GM06990 (cell line): ENCODE data around the gene KLHL10.
"Not testable (repeated sequence)": the region's sequence is repeated elsewhere in the genome, so short reads cannot be mapped to it uniquely, and the experiment has no call there.

Experiments used
- DNase-seq: peaks from one replicate; pipeline ENCODE4 v3.0.0-alpha.2; 2011; ENCODE audit not compliant: insufficient read length; ENCODE audit errors: extremely low read depth
- H3K27me3 ChIP-seq: replicated peaks from 2 replicates; pipeline ENCODE4 v1.6.0; 2011; ENCODE audit warnings: low read length; ENCODE audit not compliant: control insufficient read depth, insufficient read depth
- H3K36me3 ChIP-seq: 2 replicates; pipeline ENCODE4 v1.5.1; 2011; ENCODE audit warnings: low read length; ENCODE audit not compliant: control insufficient read depth, insufficient read depth
- H3K4me3 ChIP-seq: replicated peaks from 2 replicates; pipeline ENCODE4 v1.5.1; 2011; ENCODE audit warnings: low read depth, mild to moderate bottlenecking, control low read depth, low read length
- TF ChIP-seq, protein P1 (sequence below): IDR thresholded peaks from 2 replicates; pipeline ENCODE4 v1.5.1; 2011; ENCODE audit warnings: low read length, control low read depth, mild to moderate bottlenecking, inconsistent platforms; ENCODE audit not compliant: insufficient read depth, poor library complexity, severe bottlenecking

Gene KLHL10

DNA sequence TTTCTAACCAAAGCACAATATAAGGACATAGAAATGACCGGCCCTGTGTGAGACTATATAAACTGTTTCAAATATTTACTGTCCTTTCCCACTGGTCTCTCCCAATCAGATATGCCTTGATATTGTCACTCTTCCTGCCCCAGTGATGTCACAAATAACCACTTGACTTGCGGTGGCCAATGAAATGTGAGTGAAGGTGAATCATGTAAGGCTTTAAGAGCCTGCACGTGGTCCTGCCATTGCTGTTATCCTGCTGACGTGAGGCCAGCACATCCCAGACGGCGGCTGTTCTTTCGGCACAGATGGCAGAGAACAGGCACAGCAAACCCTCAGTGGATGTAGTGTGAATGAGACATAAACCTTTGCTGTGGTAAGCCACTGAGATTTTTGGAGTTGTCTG is 33.0 kb downstream of the KLHL10 start:
- H3K27me3 ChIP-seq: no peaks in the 10 kb centered on the region
- no peak overlapping the region for H3K4me3 ChIP-seq
- H3K36me3 ChIP-seq: peaks cover 9% of the 10 kb centered on the region
- DNase-seq: no peak
- TF ChIP-seq, protein P1, sequence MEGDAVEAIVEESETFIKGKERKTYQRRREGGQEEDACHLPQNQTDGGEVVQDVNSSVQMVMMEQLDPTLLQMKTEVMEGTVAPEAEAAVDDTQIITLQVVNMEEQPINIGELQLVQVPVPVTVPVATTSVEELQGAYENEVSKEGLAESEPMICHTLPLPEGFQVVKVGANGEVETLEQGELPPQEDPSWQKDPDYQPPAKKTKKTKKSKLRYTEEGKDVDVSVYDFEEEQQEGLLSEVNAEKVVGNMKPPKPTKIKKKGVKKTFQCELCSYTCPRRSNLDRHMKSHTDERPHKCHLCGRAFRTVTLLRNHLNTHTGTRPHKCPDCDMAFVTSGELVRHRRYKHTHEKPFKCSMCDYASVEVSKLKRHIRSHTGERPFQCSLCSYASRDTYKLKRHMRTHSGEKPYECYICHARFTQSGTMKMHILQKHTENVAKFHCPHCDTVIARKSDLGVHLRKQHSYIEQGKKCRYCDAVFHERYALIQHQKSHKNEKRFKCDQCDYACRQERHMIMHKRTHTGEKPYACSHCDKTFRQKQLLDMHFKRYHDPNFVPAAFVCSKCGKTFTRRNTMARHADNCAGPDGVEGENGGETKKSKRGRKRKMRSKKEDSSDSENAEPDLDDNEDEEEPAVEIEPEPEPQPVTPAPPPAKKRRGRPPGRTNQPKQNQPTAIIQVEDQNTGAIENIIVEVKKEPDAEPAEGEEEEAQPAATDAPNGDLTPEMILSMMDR: no peak

DNA sequence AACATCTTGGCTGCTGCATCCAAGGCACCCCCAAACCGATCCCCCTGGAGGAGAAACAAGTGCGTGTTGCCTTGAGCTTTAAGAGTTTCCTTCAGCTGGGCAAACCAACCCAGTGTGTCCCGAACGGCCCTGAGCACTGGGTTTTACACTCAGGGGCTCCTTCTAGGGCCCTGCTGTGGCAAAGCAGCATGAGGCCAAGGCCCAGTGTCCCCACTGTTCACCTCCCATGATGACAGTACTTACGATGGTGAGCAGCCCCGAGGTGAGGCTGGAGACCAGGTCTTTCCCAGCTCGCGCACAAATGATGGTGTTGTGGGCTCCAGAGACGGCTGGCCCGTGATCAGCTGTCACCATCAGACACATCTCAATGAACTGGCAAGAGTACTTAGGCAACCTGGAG is 34.2 kb downstream of the KLHL10 start:
- Histone ChIP-seq H3K27me3 (no peaks in the 10 kb centered on the region), H3K36me3 (peaks cover 9% of the 10 kb centered on the region), H3K4me3 (no peak overlapping the region)
- TF ChIP-seq, protein P1: no peak
- DNase-seq: no peak

DNA sequence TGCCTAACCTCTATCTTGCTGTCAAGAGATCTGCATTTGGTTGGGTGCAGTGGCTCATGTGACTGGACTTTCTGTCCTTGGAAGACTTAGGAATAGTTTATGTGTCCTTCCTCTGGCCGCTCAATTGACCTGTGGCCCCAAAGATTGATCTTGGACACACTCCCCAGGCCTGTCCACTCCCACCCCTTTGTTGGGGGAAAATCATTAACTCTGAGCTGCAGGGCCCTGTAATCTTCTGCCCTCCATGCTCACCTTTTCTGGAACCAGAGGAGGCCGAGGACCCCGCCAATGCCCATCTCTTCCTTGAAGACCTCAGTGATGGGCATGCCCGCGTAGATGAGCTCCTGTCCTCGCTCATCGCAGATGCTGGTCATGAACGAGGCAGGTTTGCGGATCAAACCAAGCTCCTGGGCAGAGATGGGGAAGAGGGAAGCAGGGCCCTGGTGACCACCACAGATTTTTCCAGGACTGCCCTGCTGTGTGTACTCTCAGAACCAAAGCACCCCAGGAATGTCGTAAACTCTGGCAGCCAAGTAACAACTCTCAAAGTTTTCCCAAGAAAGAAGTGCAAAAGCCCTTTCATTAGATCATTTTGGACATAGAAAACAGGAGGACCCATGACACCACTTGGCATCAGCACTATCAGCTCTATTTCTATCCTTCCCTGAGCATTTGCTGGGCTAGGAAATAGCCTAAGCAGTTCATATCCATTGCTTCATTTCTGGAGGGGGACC is 36.1 kb downstream of the KLHL10 start:
- Histone ChIP-seq H3K27me3 (no peaks in the 10 kb centered on the region), H3K4me3 (no peak overlapping the region), H3K36me3 (peaks cover 18% of the 10 kb centered on the region)
- no peak for DNase-seq
- TF ChIP-seq, protein P1: no peak

DNA sequence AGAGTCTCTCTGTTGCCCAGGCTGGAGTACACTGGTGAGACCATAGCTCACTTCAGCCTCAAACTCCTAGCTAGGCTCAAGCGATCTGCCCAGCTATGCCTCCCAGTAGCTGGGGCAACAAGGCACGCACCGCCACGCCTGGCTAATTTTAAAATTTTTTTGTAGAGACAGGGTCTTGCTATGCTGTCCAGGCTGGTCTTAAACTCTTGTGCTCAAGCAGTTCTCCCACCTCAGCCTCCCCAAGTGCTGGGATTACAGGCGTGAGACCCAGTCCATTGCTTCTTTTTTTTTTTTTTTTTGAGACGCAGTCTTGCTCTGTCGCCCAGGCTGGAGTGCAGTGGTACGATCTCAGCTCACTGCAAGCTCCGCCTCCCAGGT is 36.7 kb downstream of the KLHL10 start:
- H3K36me3 ChIP-seq: peaks cover 20% of the 10 kb centered on the region
- not testable (repeated sequence) for H3K27me3 ChIP-seq, DNase-seq, H3K4me3 ChIP-seq

DNA sequence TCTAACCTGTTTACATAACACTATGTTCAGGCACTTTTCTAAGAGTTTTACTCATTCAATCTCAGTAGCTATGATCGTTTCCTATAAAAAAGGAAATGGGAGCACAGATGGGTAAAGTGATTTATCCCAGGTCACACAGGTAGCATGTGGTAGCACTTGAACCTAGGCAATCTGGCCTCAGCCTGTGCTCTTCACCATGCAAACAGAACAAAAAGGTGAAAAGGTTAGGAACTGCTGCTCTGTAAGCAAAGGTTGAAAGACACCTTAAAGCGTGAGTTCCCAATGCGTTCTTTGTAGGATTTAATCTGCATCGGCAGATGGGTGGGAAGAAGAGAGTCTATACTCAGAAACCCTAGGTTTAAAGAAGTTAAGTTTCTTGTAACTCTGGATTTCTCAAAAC is 42.5 kb downstream of the KLHL10 start:
- H3K4me3 ChIP-seq: no peak overlapping the region
- H3K27me3 ChIP-seq: no peaks in the 10 kb centered on the region
- TF ChIP-seq, protein P1: no peak
- H3K36me3 ChIP-seq: peaks cover 21% of the 10 kb centered on the region
- no peak for DNase-seq

DNA sequence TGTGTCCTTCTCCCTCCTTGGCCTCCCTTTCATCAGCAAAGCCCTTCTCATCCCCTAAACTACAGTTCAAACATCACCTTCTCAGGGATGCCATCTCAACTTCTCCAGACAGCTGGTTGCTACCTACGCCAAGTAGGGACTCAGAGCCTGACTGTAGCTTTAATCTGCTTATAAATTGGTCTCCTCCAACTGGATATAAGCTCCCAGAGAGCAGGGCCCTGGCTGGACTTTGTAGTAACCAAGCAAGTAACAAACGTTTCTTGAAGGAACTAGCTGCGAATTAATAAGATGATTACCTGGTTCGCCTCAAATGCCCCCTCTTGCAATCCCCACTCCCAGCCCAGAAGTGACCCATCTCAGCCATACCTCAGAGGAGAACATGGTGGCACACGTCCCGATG is 45.1 kb downstream of the KLHL10 start:
- no peak overlapping the region for H3K4me3 ChIP-seq
- H3K27me3 ChIP-seq: no peaks in the 10 kb centered on the region
- H3K36me3 ChIP-seq: peaks cover 36% of the 10 kb centered on the region
- TF ChIP-seq, protein P1: no peak
- no peak for DNase-seq
